Lower lobe of right lung (tissue), 2 donors: ENCODE measurements around the gene LCN1. TPM values are rescaled to one million over a fixed set of nuclear protein-coding genes. Genes with fewer than 3 reads are reported as not detected.

ENCODE experiments used
- ATAC-seq, 2 donors: fragments of 200-7000 bp; cut with Tn5 transposase; one replicate each; pipeline ENCODE4 v1.9.1; 2020 to 2022; ENCODE audit warnings: mild to moderate bottlenecking in 2 of 2, moderate library complexity in 2 of 2
- DNase-seq: peaks from one replicate; pipeline ENCODE4 v3.0.0-alpha.2; 2020
- H3K27ac ChIP-seq: fragments of 200-600 bp; one replicate; pipeline ENCODE4 v1.8.0; 2022
- H3K27me3 ChIP-seq: fragments of 200-600 bp; one replicate; pipeline ENCODE4 v1.8.0; 2022; ENCODE audit warnings: low read depth
- H3K36me3 ChIP-seq: fragments of 200-600 bp; one replicate; pipeline ENCODE4 v1.8.0; 2022; ENCODE audit warnings: mild to moderate bottlenecking
- H3K4me1 ChIP-seq: fragments of 200-600 bp; one replicate; pipeline ENCODE4 v1.8.0; 2022
- H3K4me3 ChIP-seq: fragments of 200-600 bp; one replicate; pipeline ENCODE4 v1.8.0; 2022; ENCODE audit warnings: mild to moderate bottlenecking
- H3K9me3 ChIP-seq: fragments of 200-600 bp; one replicate; pipeline ENCODE4 v1.8.0; 2022
- intact Hi-C: fragments of 100-400 bp; cut with DNase I; formaldehyde crosslinking; loops from one replicate; pipeline ENCODE4 v1.11.0; 2022
- total RNA-seq: library from RNA; stranded (reverse); fragmentation: NEBNext Ultra II Directional; extraction: Animal tissue kit (Norgen Biotek cat#: 25700); gene quantifications from one replicate; pipeline ENCODE4 v1.2.1, GENCODE V29; 2021
- TF ChIP-seq, protein P1 (sequence below): fragments of 200-600 bp; IDR thresholded peaks from one replicate; pipeline ENCODE4 v1.8.0; 2022; ENCODE audit warnings: antibody characterized with exemption, mild to moderate bottlenecking
- donor health status: DM: no; HTN: yes; CAD: no; lungs with severe emphysema.

Gene LCN1
- total RNA-seq, 1 donor from 2014 or later = not detected

DNA sequence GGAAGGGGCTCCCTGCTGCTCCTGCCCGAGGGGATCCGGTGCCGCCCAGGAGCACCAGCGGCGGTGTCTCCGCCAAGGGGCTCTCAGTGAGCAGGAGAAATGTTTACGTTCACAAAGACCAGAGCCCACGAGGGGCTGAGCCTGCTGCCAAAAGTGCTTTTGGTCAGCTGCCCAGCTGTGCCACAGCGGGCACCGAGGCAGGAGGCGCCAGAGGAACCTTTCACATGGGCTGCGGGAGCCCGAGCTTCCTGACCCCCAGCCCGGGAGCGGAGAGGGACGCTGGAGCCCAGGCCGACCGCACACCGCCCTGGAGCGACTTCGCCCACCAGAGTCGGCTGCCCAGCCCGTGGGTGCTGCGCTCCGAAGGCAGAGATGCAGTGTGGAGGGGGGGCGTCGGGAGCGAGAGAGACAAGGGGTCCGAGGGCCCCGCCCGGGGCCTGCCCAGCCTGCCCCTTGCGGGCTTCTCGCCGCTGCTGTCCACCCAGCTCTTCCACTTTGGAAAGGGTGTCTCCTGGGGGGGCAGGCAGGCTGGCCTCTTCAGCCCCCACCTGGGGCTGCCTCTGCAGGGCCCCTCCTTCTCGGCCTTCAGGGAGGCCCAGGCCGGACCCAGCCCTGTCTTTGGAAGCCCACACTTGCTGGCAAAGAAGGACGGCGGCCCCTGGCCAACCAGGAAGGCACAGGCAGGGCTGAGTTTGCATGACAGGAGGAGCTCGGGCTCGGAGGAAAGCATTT is 33.8 kb upstream of the LCN1 start:
- peaks cover 2% of the 10 kb centered on the region for H3K4me1 ChIP-seq
- H3K4me3 ChIP-seq = no peak overlapping the region
- H3K36me3 ChIP-seq = peaks cover 59% of the 10 kb centered on the region
- no peaks in the 10 kb centered on the region for H3K9me3 ChIP-seq
- TF ChIP-seq, protein P1, sequence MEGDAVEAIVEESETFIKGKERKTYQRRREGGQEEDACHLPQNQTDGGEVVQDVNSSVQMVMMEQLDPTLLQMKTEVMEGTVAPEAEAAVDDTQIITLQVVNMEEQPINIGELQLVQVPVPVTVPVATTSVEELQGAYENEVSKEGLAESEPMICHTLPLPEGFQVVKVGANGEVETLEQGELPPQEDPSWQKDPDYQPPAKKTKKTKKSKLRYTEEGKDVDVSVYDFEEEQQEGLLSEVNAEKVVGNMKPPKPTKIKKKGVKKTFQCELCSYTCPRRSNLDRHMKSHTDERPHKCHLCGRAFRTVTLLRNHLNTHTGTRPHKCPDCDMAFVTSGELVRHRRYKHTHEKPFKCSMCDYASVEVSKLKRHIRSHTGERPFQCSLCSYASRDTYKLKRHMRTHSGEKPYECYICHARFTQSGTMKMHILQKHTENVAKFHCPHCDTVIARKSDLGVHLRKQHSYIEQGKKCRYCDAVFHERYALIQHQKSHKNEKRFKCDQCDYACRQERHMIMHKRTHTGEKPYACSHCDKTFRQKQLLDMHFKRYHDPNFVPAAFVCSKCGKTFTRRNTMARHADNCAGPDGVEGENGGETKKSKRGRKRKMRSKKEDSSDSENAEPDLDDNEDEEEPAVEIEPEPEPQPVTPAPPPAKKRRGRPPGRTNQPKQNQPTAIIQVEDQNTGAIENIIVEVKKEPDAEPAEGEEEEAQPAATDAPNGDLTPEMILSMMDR = no peak
- ATAC-seq (no peak), DNase-seq (peak; percentile 41)
- H3K27me3 ChIP-seq = no peaks in the 10 kb centered on the region
- no peak overlapping the region for H3K27ac ChIP-seq
- intact Hi-C loops = no loop called here

DNA sequence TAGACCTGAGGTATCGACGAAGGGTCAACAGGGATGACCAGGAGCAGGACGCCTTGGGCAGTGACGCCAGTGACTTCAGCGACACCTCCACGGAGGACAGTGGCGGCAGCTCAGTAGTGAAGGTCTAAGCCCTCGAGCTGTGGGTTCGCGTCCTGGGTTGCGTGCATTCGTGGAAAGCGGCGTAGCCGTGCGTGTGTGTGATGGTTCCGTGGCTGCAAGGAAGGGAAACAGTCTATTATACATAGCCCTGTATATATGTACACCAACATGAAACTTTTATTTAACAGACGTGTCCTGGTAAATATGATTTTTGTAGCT is 33.3 kb upstream of the LCN1 start:
- Histone ChIP-seq H3K27me3 (no peaks in the 10 kb centered on the region), H3K4me1 (no peaks in the 10 kb centered on the region), H3K36me3 (peaks cover 59% of the 10 kb centered on the region), H3K4me3 (no peak overlapping the region), H3K27ac (no peak overlapping the region), H3K9me3 (no peaks in the 10 kb centered on the region)
- ATAC-seq = no peak
- no peak for DNase-seq
- intact Hi-C loops = no loop called here
- TF ChIP-seq, protein P1 = no peak

DNA sequence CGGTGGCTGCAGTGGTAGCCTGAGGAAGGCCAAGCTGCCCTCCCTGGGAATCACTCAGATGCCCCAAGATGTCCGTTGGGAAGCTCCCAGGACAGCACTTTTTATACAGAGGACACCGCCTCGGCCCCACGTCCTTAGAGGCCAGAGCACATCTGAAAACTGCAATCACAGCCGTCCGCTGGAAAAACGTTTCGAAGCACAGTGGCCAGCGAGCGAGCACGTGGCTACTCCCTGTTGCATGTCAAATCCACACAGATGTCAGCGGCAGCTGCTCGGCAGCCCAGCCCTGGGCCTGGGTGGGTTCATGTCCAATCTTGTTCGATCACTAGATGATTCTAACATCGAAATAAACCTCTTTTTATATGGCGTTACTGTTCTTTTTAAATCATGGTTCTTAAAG is 32.7 kb upstream of the LCN1 start:
- DNase-seq = peak; percentile 35
- intact Hi-C loops = no loop called here

DNA sequence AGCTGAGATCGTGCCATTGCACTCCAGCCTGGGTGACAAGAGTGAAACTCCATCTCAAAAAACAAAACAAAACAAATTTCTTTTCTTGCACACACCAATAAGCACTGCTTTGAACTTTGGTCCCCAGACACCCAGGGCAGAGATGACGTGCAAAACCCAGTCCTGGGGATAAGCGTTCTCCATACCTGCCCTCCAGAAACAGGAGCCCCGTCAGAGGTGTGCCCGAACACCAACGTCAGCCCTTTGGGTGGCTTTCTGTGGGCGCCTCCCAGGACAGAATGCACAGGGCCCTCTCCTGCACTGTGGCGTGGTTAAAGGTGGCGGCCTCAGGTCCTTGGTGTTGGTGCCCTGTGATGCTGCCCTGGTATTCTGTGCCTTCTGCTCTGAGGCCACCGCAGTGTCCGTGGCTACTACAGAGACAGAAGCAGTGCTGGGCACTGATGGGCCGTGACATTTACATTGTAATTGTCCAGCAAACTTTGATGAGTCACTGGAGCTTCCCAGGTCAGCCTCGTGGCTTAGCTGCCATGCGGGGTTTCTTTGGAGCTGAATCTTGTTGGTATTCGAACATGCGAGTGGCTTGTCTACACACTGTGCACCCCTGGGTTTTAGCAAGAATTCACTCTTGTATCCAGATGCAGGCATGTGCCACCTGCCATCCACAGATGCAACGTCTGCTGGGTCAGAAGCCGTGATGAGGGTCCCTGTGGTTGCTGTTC is 31.9 kb upstream of the LCN1 start:
- Histone ChIP-seq H3K9me3 (no peaks in the 10 kb centered on the region), H3K4me3 (no peak overlapping the region), H3K36me3 (peaks cover 47% of the 10 kb centered on the region), H3K27ac (no peak overlapping the region), H3K4me1 (no peaks in the 10 kb centered on the region), H3K27me3 (no peaks in the 10 kb centered on the region)
- ATAC-seq = no peak
- TF ChIP-seq, protein P1 = no peak
- intact Hi-C loops = no loop called here
- DNase-seq = peak; percentile 32

More for the DNA sequence above, 32.7 kb upstream of the LCN1 start:
- Histone ChIP-seq H3K9me3 (no peaks in the 10 kb centered on the region), H3K36me3 (peaks cover 56% of the 10 kb centered on the region), H3K4me1 (no peaks in the 10 kb centered on the region), H3K4me3 (no peak overlapping the region), H3K27ac (no peak overlapping the region), H3K27me3 (no peaks in the 10 kb centered on the region)
- TF ChIP-seq, protein P1 = no peak
- ATAC-seq = no peak

GRCh38 chr9:135490166-135490870 is 30.9 kb upstream of the LCN1 start:
- Histone ChIP-seq H3K4me1 (no peaks in the 10 kb centered on the region), H3K36me3 (peaks cover 38% of the 10 kb centered on the region), H3K27ac (no peak overlapping the region), H3K4me3 (no peak overlapping the region), H3K9me3 (no peaks in the 10 kb centered on the region), H3K27me3 (no peaks in the 10 kb centered on the region)
- TF ChIP-seq, protein P1 = no peak
- ATAC-seq = no peak
- DNase-seq = peak; percentile 30
- intact Hi-C loops = no loop called here
